ENCODE results near the gene MRLN.
"Not testable (repeated sequence)": the region's sequence is repeated elsewhere in the genome, so short reads cannot be mapped to it uniquely, and the experiment has no call there.

Gene MRLN

GRCh38 chr10:59744762-59745161 lies 8.5 kb downstream of the MRLN start:
- DNase-seq, result not testable (repeated sequence)

- DNase-seq, result not testable (repeated sequence)
These were observed 9.1 kb downstream of the MRLN start for GRCh38 chr10:59744156-59744555.

- DNase-seq, result no peak
These were observed 11.7 kb downstream of the MRLN start for GRCh38 chr10:59741583-59741982.

GRCh38 chr10:59741048-59741447 lies 12.2 kb downstream of the MRLN start:
- DNase-seq, result no peak

DNA sequence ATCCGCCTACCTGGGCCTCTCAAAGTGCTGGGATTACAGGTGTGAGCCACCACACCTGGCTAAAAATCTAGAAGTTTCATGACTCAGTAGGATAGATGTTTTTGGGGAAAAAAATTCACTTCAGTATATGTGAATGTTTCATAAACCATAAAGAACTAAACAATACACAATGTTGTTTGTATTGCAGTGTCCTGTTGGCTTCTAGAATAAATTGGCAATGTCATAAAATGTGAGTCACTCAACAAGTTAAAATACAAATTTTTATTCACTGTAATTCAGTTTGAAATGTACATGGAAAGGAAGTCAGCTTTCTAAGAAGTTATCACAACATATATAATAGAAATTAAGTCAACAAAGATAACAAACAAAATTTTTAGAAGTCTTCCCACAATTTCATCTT lies 16.5 kb downstream of the MRLN start:
- no peak for DNase-seq

- no peak for DNase-seq
These were observed 18.0 kb downstream of the MRLN start for GRCh38 chr10:59735296-59735695.

DNA sequence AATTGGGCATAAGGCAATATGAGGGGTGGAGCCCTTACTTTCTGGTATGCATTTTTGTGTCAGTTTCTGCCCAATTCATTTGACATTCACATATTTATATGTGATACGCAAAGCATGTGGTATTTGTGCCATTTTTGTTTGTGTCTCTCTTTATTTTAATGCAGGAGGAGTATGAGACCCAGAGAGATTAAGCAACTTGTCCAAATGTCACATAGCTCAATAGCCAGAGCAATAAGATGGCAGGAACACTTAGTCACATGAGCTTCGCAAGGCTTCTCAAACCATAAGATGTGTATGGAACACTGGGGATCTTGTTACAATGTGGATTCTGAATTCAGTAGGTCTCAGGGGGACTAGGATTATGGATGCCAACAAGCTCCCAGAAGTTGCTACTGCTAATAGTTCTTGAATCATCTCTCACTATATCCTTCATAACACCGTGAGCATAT lies 19.2 kb downstream of the MRLN start:
- DNase-seq, result no peak

DNA sequence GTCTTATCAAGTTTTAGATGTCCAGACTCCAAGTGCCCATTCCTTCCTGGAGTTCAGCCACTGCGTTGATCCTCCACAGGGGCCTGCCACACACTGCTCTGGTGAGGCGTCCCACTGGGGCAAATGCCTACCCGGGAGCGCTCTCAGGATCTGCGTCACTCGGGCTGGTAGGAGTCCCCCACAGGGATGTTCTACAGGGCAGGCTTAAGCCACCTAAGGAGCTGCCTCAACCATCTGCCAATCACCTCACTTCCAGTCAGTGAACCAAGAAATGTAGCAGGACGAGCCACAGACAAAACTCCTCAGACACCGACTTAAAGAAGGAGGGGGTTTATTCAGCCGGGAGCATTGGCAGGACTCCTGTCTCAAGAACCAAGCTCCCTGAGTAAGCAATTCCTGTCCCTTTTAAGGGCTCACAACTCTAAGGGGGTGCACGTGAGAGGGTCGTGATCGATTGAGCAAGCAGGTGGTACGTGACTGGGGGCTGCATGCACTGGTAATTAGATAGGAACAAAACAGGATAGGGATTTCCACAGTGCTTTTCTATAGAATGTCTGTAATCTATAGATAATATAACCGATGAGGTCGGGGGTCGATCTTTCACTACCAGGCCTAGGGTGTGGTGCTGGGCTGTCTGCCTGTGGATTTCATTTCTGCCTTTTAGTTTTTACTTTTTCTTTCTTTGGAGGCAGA lies 19.8 kb downstream of the MRLN start:
- DNase-seq, result not testable (repeated sequence)

- not testable (repeated sequence) for DNase-seq
These were observed 20.4 kb downstream of the MRLN start for GRCh38 chr10:59732849-59733248.

- DNase-seq, result not testable (repeated sequence)
These were observed 24.1 kb downstream of the MRLN start for GRCh38 chr10:59729167-59729566.

GRCh38 chr10:59724098-59724938 lies 28.9 kb downstream of the MRLN start:
- DNase-seq, result no peak

DNA sequence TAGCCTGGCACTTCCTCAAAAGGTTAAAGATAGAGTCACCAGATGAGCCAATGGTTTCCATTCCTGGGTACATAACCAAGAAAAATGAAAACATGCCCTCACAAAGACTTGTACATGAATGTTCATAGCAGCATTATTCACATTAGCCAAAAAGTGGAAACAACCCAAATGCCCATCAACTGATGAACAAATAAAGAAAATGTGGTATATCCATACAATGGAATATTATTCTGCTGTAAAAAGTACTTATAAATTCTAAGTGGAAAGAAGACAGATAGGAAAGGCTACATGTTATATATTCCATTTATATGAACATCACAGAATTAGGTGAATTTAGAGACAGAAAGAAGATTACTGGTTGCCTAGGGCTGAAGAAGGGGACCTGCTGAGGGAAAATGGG lies 32.9 kb downstream of the MRLN start:
- no peak for DNase-seq

DNA sequence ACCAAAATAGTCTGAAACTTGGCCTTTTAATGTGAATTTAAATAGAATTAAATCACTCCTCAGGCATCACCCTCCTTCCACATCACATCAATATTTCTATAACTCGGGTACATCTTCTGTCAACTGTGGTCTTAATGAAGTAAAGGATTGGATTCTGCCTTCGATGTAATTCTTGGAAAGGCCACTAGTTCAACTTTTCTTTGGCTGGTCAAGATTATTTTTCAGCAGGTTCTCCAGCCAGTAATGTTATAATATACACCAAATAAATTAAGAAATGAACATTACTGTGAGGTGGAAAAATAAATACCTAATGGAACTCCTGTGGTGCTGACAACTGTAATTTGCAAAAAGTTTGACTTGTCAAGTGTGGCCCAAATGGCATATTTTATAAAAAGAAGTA lies 33.9 kb downstream of the MRLN start:
- no peak for DNase-seq

DNA sequence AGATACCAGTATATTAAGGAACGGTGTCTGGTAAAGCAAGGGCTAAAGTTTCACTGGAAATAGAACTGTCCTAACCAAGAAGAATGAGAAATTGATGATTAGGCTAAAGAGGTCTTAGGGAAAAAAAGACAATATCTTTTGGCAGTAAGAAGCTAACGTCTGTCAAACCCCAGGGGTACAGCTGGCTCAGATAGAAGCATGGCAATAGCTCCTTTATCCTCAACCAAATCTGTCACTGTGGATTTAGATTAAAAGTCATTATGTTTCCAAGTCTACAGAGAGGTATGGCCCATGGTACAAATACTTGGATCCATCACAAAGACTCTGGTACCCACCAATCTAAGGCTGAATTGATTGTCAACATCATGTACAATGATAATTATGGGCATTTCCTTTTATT lies 35.0 kb downstream of the MRLN start:
- DNase-seq, result no peak

GRCh38 chr10:59713196-59713821 lies 39.9 kb downstream of the MRLN start:
- no peak for DNase-seq

GRCh38 chr10:59711871-59712494 lies 41.3 kb downstream of the MRLN start:
- DNase-seq, result no peak

GRCh38 chr10:59709395-59710125 lies 43.7 kb downstream of the MRLN start, which contains the start of gene SLC16A9:
TSS of gene SLC16A9 (minus strand) at chr10:59709850. CDS start at chr10:59684291, 25,559 bp downstream.
- peak; percentile 74 for DNase-seq

- peak; percentile 11 for DNase-seq
These were observed 44.4 kb downstream of the MRLN start for GRCh38 chr10:59708816-59709394.

GRCh38 chr10:59706851-59707797 lies 46.1 kb downstream of the MRLN start:
- no peak for DNase-seq

- DNase-seq, result no peak
These were observed 47.3 kb downstream of the MRLN start for GRCh38 chr10:59705931-59706330.

DNA sequence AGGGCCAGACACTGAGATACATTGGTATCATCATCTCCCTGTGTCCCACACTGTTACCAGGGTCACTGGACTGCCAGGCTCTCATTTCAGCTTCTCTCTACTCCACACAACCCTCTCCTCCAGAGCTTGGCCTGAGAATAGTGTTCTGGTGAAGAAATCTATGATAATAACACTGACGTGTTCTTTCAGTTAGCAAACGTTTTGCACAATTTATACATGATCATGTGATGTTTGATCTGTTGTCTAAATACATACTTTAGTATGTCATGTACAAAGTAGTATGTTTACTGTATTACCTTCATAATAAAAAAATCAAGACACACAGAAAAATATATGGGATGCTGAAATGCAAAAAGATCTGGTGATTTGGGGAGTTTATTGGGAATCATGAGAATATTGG lies 48.6 kb downstream of the MRLN start:
- DNase-seq, result no peak

Measured in NCI-H226 (cell line).